Prostate gland (tissue), 2 donors: ENCODE results near the gene ST7L. TPM values are rescaled to one million over a fixed set of nuclear protein-coding genes. Genes with fewer than 3 reads are reported as not detected.
A peak's percentile ranks its signal among the peaks of the same experiment; 100 is the strongest.
"Not testable (repeated sequence)": the region's sequence is repeated elsewhere in the genome, so short reads cannot be mapped to it uniquely, and the experiment has no call there.

Experiments used
- DNase-seq: peaks from one replicate; pipeline ENCODE4 v3.0.0-alpha.2; 2019; ENCODE audit warnings: low spot score
- H3K27ac ChIP-seq, 2 donors: fragments of 200-600 bp; sonication (generic); 2 replicates each; pipeline ENCODE4 v1.5.1; 2017 to 2019
- H3K27me3 ChIP-seq: fragments of 200-600 bp; sonication (generic); replicated peaks from 2 replicates; pipeline ENCODE4 v1.5.1; 2019; ENCODE audit not compliant: insufficient read depth
- H3K36me3 ChIP-seq, 2 donors: fragments of 200-600 bp; sonication (generic); 1 replicate in 1 of 2; 2 replicates in 1 of 2; pipeline versions ENCODE4 v1.5.1 to v1.8.1; 2017 to 2019
- H3K4me1 ChIP-seq: fragments of 200-600 bp; sonication (generic); replicated peaks from 2 replicates; pipeline ENCODE4 v1.5.1; 2019
- H3K4me3 ChIP-seq, 2 donors: fragments of 200-600 bp; sonication (generic); 2 replicates each; pipeline ENCODE4 v1.5.1; 2017 to 2019
- H3K9me3 ChIP-seq: fragments of 200-600 bp; sonication (generic); 2 replicates; pipeline ENCODE4 v1.5.1; 2017
- CTCF ChIP-seq, 4 experiments: fragments of 200-600 bp in 2 of 4; fragments of 450-650 bp in 2 of 4; sonication (generic) in 2 of 4; IDR thresholded peaks; 1 replicate in 3 of 4; 2 replicates in 1 of 4; pipeline ENCODE4 v1.5.1; 2016 to 2019; ENCODE audit warnings: antibody characterized with exemption in 4 of 4, mild to moderate bottlenecking in 2 of 4, moderate library complexity in 2 of 4
- POLR2A ChIP-seq: fragments of 450-650 bp; IDR thresholded peaks from one replicate; pipeline ENCODE4 v1.6.1; 2016; ENCODE audit warnings: antibody characterized with exemption, mild to moderate bottlenecking
- POLR2AphosphoS5 ChIP-seq: sonication (generic); formaldehyde crosslinking; IDR thresholded peaks from one replicate; pipeline ENCODE4 v1.6.1; 2017; ENCODE audit warnings: antibody characterized with exemption
- WGBS: methylation state at CpG from one replicate; pipeline ENCODE4 v1.1.5; 2018; 5-methylcytosine and 5-hydroxymethylcytosine counted together
- intact Hi-C: fragments of 100-400 bp; cut with DNase I; formaldehyde crosslinking; loops from one replicate; pipeline ENCODE4 v1.14.2; 2022
- total RNA-seq, 2 donors: library from RNA; depleted of rRNA; stranded (reverse); fragments of >200 nt; gene quantifications; one replicate each; pipeline ENCODE4 v1.1.0, GENCODE V29; 2016

The ST7L gene
- total RNA-seq, 2 donors from 2014 or later = 22.7 to 28.4 TPM

- H3K27ac ChIP-seq = no peak overlapping the region
- no peak overlapping the region for H3K4me3 ChIP-seq
- no peak for TF ChIP-seq CTCF (IDR thresholded peaks at IDR 0.05)
- TF ChIP-seq POLR2AphosphoS5 = no peak
- no peaks in the 10 kb centered on the region for H3K4me1 ChIP-seq
- no peaks in the 10 kb centered on the region for H3K27me3 ChIP-seq
- H3K9me3 ChIP-seq = no peaks in the 10 kb centered on the region
- 37% methylated on average over 2 of the region's 2 CpGs for WGBS
- intact Hi-C loops = no loop called here
- H3K36me3 ChIP-seq = no peaks in the 10 kb centered on the region
- DNase-seq = no peak
Measured at GRCh38 chr1:112643080-112643479, 24.1 kb upstream of the ST7L start.

GRCh38 chr1:112640437-112640836 is 21.5 kb upstream of the ST7L start:
- 65% methylated on average over 15 of the region's 23 CpGs for WGBS
- intact Hi-C loops, H3K4me3 ChIP-seq, H3K27ac ChIP-seq, H3K4me1 ChIP-seq, DNase-seq, H3K36me3 ChIP-seq, H3K9me3 ChIP-seq, H3K27me3 ChIP-seq: not testable (repeated sequence)

- H3K27ac ChIP-seq = no peak overlapping the region
- WGBS = 94% methylated on average over 1 of the region's 1 CpG
Measured at GRCh38 chr1:112638110-112638428, 19.1 kb upstream of the ST7L start.

GRCh38 chr1:112637254-112638109 is 18.5 kb upstream of the ST7L start:
- TF ChIP-seq CTCF (IDR thresholded peaks at IDR 0.05) (no peak), POLR2AphosphoS5 (peak; percentile 21)
- no peak for DNase-seq
- no peaks in the 10 kb centered on the region for H3K9me3 ChIP-seq
- intact Hi-C loops = no loop called here
- no peak overlapping the region for H3K27ac ChIP-seq
- no peaks in the 10 kb centered on the region for H3K27me3 ChIP-seq
- no peak overlapping the region for H3K4me3 ChIP-seq
- whole genome bisulfite sequencing = 33% methylated on average over 4 of the region's 4 CpGs
- H3K4me1 ChIP-seq = no peaks in the 10 kb centered on the region
- no peaks in the 10 kb centered on the region for H3K36me3 ChIP-seq

More at GRCh38 chr1:112638110-112638428, 19.1 kb upstream of the ST7L start:
- no peak for DNase-seq
- H3K9me3 ChIP-seq = no peaks in the 10 kb centered on the region
- no peaks in the 10 kb centered on the region for H3K27me3 ChIP-seq
- TF ChIP-seq CTCF (IDR thresholded peaks at IDR 0.05) (no peak), POLR2AphosphoS5 (no peak), POLR2A (no peak)
- H3K4me1 ChIP-seq = no peaks in the 10 kb centered on the region
- intact Hi-C loops = no loop called here
- H3K4me3 ChIP-seq = no peak overlapping the region
- H3K36me3 ChIP-seq = no peaks in the 10 kb centered on the region

GRCh38 chr1:112636597-112637253 is 17.8 kb upstream of the ST7L start:
- no peaks in the 10 kb centered on the region for H3K4me1 ChIP-seq
- H3K4me3 ChIP-seq = no peak overlapping the region
- TF ChIP-seq CTCF (IDR thresholded peaks at IDR 0.05) = no peak
- TF ChIP-seq POLR2AphosphoS5 = no peak
- no peak for TF ChIP-seq POLR2A
- intact Hi-C loops = no loop called here
- no peaks in the 10 kb centered on the region for H3K27me3 ChIP-seq
- H3K36me3 ChIP-seq = no peaks in the 10 kb centered on the region
- H3K27ac ChIP-seq = no peak overlapping the region
- no peak for DNase-seq
- H3K9me3 ChIP-seq = no peaks in the 10 kb centered on the region
